HG02642 (cell line): ENCODE data around the gene BTG2.

Experiments
- ATAC-seq: cut with Tn5 transposase; IDR thresholded peaks from one replicate; pipeline ENCODE4 v1.9.1; 2021; ENCODE audit warnings: mild to moderate bottlenecking; ENCODE audit not compliant: unreplicated experiment, poor library complexity

The BTG2 gene

DNA sequence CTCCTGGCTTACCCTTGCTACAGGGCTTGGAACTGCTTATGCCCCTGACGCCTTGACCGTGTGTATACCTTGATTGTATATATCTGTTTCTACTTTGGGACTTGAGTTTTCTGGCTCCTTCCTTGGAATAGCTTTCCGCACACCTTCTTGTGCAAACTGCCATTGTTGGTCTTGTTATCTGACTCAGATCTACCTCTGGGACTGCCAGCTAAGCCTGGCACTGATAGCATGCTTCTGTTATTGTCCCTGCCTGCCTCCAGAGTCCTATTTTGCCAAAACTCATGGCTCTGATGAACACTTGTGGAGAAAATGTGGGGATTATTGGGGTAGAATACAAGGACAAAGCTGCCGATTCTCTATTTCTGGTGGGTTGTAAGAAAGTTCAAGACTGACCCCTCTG is 30.2 kb downstream of the BTG2 start:
- no peak for ATAC-seq

DNA sequence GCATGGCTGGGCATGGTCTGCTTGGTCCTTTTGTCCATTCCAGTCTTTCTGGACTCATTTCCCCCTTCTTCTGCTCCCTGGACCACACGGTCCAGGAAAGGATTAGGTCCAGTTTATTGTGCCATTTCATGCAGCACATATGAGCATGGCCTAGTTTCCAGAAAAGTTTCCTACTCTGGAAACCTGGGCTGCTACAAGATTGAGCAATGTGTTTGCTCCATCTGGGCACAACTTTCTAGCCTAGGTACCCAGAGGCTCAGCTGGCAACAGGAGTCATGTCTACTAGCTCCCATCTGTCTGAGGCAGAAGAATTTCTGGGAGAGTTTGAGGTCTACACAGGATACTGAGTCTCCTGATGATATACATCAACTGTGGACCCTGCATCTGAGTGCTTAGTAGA is 30.8 kb downstream of the BTG2 start:
- no peak for ATAC-seq

DNA sequence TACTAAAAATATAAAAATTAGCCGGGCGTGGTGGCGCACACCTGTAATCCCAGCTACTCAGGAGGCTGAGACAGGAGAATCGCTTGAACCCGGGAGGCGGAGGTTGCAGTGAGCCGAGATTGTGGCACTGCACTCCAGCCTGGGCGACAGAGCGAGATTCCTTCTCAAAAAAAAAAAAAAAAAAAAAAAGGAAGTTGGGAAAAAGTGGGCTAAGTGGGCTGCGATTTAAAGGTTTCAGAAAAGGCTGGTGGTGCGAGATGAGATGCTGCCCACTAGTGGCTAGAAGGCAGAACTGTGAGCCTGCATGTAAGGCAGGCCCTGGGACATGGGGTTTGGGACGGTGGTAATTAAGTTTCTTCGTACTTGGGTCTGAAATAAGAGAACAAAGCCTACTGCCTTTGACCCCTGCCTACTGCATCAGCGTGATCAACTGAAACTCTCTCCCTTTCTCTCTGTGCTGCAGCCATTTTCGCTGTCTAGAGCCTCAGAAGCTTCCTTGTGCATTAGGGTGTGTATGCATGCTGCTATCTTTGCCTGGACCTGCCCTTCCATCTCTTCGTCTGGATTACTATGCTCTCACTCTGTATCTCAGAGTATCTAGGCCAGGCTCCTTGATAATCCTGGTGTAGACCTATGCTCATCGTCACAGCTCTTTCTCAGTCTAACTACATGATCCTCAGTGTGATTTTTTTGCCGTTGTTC is 33.2 kb downstream of the BTG2 start:
- ATAC-seq, result no peak

DNA sequence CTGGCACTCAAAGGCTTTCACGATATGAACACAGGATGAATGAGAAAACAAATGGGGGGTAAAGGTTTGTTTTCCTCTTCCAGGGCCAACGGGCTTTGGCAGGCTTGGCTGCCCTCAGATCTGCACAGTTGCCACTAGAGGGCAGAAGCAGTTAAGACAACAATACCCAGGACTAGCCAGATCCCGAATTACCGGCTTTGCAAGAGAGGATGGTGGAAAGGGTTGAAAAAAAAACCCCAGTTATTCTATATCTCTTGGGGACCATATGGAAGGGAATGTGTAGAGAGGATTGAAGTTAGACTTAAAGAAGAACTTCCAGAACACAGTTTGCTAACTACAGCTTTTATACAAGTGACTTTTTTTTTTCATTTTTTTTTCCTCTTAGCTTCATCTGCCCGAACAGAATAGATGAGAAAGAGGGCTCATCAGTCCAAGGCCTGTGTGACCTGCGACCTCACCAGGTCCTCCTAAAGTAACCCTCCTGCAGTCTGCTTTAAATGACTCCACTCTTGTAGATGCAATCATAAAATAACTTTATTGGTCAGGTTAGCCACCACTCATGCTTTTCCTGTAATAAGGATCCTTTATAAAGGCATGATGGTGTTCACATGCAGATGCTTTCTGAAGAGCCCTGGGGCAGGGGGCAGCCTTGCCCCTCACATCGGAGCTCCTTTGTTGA is 34.9 kb downstream of the BTG2 start:
- ATAC-seq, result no peak

DNA sequence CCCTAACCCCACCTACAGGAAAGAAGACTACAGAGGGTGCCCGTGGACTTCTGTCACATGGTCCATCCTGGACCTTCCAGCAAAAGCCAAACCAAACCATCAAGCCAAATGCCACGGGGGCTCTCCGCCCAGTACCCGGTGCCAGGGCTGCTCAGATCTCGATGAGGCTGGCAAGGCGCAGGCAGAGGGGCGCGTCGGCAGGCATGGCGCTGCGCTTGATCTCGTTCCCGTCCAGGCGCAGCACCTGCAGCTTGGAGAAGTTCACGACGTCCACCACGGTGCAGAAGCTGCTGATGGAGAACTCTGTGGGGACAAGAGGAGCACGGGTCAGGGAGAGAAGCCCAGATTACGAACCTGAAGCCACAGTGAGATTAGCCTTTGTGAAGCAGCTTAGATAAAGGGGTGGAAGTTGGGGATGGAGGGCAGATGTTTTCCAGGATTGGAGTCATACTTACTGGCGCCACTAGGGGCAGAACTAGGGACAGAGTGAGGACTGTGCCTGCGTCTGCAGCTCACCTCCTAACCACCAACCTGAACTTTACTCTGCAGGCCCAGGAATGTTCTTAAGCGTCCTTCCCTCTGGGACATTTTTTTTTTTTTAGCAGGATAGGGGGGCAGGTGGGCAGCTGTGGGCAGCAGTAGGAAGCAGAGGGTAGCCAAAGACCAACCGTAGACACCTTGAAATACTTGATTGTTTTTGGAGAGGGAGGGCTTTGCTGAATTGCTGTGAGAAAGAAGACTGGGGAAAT is 37.0 kb downstream of the BTG2 start:
- no peak for ATAC-seq

DNA sequence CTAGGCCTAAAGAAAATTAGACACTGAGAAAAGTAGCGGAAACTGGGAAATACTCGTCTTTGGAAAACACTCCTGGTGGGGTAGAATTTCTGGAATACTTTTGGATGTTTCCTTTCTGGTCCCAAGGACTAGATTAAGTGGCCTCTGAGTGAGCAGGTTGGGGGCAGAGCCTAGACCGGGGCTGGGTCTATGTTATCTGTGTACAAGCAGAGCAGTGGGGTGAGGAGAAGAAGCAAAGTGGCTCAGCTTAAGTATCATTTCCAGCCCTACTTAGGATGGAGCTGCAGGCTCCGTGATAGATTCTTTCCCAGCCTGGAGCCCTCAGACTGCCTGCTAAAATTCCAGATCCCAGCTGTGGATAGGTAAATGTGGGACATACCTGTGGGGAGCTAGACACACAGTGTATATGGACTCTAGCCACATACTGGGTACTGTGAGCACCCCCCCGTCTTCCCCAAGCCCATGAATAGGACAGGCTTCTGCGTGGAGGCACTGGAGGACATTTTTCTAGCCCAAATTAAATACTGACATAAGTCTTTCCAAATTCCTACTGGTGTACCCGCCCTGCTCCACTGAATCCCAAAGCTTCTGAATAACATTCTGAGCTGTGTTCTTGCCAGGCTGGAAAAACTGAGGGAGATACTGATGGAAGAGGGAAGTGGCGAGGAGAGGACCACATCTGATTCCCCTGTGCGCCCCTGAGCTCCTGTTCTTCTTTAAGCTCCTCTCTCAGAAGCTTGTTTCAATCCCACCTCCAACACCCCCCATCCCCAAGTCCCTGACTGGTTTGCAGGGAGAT is 38.8 kb downstream of the BTG2 start:
- ATAC-seq, result no peak

DNA sequence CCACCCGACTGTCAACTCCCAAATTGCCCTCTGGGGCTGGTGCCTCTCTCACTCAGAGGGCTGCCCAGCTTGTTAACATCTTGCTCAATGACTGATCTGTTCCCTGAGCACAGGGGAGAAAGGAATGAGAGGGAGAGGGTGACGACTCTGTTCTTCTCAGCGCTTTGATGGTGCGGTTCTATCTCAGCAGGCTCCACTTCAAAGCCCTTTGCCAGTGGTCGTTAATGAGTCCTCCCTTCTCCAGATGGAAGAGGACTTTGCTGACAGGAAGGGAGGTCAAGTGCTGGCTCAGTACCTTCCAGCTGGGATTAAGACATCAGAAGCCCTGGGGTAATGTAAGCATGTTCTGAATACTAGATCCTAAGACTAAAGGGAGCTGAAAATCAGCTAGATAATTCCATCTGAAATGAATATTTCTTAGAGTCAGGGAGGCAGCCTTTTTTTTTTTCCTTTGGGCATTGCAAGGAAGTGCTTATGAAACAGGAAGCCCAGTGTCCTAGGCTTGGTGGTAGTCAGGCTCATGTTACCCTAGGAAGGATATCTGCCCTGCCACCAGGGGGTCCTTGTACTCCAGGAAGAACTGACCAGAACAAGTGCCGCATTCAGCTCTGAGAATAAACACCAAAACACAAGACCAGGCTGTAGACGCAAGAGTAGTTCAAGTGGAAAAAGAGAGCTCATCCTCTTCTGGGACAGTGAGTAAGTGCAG is 40.9 kb downstream of the BTG2 start:
- ATAC-seq, result no peak

DNA sequence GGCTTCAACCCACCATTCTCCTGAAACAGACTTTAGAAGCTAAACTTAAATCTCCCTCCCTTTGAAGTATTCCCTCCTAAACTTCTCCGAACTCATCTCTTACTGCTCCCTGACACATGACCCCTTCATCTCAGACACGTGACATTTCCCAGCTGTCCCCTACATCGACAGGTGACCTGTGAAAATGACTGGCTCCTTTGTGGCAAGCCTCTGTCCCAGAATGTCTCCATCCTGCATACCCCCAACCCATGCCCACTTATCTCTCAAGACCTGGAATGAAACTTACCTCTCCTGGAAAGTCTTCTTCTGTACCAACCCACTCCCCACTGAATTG is 41.4 kb downstream of the BTG2 start:
- no peak for ATAC-seq

DNA sequence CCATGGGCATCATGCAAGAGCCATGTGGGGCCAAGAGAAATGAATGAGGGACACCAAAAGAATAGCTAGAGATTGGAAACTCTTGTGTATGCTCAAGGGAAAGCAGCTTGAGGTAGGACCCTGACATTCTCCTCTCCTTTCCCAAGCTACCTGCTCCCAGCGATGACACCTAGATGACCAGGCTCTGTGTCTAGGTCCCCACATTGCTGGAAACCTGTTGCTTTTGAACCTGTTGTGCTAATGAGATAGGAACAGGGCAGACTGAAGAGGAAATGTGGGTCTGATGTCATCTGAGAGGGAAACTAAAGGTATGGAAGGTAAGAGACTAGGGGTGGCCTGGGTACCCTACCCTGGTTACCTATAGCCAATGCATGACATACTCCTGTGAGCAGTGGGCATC is 43.8 kb downstream of the BTG2 start:
- no peak for ATAC-seq

DNA sequence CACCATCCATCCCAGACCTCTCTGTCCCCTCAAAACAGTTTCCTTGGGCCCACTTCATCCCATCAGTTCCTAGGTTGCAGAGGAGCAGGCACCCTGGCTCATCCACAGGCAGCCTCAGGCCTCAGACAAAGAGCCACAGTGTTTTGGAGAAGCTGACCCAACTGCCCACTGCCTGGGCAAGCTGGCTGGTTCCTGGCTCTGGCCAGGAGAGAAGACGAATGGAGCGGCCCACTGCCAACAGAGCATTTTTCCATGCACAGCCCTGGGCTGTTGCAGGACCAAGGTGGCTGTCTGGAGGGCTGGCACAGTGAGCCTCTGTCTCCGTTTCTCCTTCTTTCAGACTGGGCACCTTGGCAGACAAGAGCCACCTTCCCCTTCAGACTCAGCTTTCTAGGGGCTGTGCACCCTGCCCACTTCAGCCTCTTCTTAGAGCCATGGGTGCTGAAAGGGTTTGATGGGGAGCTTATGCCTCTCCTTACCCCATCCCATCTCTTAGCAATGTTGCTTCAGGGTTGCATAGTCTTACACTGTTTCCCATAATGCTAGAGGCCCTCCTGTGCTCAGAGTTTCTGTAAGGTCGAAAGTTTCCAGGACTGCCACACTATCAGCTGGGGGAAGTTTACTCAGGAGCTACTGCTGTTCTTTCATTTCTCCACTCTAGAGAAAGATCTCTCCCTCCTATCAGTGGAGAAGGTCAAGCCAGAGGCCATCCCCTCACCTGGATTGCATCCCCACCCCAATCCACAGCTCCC is 44.6 kb downstream of the BTG2 start:
- ATAC-seq, result no peak

DNA sequence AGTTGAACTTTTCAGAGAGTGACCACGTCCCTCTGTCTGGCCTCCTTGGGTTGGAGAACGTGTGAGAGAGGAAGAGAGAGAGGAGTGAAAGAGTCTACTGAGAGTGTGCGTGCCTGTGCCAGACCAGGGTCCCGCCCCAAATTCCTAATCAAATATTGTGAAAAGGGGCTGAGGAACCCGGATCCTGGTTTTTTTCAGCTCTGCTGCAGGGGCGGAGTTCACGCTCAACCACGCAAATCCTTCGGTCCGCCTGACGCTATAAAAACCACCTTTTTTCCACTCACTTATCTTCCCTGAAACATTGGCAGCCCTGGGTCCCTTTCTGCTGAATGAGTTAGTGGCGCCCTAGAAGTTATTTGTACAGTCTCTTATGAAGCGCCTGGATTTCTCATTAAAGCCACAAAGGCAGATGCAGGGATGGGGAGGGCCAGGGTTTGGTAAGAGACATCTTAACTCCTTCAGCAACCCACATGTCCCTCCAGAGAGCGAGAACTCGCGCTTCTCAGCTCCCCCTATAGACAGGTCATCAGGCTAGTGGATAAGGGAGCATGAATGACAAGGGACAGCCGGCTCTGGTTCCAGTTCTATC is 45.8 kb downstream of the BTG2 start, which contains the start of gene FMOD:
Gene FMOD (minus strand): TSS at position 86 of the 589 bp plus-strand sequence. CDS start 2,852 bp downstream, outside the sequence.
- ATAC-seq, result no peak

DNA sequence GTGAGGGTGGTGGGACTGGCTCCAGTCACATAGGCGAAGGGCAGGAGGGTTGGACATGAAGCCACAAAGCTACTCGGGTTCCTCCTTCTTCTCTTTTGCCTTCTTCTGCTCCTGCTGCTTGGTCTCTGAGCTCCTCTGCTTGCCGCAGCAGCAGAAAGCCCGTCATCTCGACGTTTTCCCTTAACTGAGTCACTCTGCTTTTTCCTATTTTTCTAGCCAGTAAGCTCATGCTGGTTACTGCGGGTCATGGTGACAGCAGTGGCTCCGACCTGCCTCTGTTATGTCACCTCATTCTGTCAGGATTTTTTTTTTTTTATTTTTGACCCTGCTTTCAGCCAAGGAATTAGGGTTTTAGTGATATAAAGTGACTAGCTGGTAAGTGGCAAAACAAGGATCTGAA is 48.2 kb downstream of the BTG2 start:
- ATAC-seq, result no peak

DNA sequence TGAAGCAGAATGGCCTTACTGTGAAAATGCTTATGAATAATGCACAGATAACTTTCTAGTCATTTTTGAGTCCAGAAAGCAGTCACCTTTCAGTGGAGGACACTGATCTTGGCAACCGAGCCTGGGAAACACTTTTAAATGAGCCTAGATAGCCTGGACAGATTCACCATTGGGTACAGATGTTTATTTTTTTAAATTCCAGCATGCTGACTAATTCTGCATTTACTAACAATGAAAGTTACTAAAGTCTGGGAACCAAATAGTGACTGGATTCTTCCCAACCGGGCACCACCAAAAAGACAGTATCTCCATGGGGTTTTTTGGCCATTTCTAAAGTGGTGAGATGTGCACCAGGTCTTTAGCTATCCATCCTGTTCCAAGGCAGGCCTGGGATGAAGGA is 48.9 kb downstream of the BTG2 start:
- no peak for ATAC-seq

DNA sequence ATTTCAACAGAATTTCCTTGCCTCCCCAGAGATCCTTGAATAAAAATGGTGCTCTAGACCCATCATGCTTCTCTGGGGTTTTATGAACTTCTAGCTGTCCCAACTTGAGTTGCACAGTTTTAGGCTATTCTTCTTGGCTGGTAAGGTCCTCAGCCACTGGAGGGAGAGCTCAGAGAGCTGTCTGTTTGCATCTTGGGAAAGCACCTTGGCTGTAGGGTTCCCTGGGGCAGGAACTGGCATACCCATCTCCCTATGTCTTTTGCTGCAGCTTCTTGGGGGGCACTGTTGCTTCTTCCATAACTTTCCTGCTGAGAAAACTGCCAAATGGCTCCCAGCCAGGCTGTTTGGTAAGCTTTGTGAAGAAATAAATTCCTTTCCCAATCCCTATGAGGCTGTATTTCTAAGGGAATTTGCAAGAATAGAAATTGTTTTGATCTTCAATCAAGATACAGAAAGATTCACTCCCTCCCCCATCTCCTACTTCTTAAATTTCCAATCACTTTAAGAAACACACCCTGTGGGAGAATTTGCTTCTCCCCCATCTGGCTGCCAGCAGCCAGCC is 53.8 kb downstream of the BTG2 start:
- no peak for ATAC-seq
